ENCODE results near the gene CDKL4.
"Not testable (repeated sequence)": the region's sequence is repeated elsewhere in the genome, so short reads cannot be mapped to it uniquely, and the experiment has no call there.

Gene CDKL4

GRCh38 chr2:39150890-39151497, 92.8 kb downstream of the CDKL4 start:
- intact Hi-C loops (cut with DNase I) = no loop called here

DNA sequence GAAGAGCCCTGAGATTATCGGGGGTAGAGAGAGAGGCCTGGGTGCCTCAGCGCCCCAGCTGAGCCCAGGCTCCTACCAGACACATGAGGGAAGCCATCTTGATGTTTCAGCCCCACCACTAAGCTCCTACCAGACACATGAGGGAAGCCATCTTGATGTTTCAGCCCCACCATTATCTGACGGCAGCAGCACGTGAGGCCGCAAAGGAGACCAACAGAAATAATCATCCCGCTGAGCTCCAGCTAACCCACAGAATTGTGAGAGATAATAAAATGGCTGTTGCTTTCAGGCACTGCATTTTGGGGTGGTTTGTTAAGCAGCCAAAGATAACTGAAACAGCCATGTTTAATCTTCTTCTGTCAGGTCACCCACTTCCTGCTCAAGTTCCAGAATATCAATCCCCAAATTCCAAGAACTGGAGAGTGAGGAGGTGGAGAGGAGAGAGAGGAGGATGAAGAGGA, 93.6 kb downstream of the CDKL4 start:
- no peak for DNase-seq
- intact Hi-C loops (cut with DNase I) = no loop called here

More at GRCh38 chr2:39150890-39151497, 92.8 kb downstream of the CDKL4 start:
- no peak for DNase-seq

- intact Hi-C loops (cut with DNase I) = no loop called here
- no peak for DNase-seq
Measured at GRCh38 chr2:39146630-39147029, 97.1 kb downstream of the CDKL4 start.

DNA sequence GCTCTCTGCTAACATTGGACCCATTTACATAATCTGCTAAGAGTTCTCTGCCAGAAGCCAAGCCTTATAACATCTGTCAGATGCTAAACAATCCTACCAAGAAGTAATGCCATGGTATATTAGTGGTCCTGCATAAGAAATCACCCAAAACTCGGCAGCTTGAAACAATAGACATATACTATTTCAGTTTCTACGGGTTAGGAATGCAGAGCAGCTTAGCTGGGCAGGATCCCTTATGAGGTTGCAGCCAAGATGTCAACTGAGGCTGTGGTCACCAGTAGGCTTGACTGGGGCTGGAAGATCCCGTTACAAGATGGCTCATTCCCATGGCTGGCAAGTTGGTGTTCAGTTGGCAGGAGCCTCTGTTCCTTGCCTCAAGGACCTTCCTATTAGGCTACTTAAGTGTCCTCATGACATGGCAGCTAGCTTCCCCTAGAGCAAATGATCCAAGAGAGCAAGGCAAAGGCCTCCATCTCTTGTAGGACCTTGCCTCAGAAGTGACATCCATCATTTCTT, 97.8 kb downstream of the CDKL4 start:
- intact Hi-C loops (cut with DNase I) = no loop called here
- no peak for DNase-seq

DNA sequence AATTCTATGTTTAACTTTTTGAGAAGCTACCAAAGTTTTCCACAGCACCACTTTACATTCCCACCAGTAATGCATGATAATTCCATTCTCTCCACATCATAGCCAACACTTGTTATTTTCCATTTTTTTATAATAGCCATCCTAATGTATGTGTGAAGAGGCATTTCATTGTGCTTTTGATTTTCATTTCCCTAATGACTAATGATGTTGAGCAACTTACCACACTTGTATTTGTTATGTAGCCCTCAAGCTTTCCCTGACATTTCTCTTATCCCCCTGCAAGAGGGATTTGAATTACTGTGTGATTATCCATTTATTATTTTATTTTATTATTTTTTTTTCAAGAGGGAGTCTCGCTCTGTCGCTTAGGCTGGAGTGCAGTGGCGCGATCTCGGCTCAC, 99.4 kb downstream of the CDKL4 start:
- no peak for DNase-seq
- intact Hi-C loops (cut with DNase I) = no loop called here

DNA sequence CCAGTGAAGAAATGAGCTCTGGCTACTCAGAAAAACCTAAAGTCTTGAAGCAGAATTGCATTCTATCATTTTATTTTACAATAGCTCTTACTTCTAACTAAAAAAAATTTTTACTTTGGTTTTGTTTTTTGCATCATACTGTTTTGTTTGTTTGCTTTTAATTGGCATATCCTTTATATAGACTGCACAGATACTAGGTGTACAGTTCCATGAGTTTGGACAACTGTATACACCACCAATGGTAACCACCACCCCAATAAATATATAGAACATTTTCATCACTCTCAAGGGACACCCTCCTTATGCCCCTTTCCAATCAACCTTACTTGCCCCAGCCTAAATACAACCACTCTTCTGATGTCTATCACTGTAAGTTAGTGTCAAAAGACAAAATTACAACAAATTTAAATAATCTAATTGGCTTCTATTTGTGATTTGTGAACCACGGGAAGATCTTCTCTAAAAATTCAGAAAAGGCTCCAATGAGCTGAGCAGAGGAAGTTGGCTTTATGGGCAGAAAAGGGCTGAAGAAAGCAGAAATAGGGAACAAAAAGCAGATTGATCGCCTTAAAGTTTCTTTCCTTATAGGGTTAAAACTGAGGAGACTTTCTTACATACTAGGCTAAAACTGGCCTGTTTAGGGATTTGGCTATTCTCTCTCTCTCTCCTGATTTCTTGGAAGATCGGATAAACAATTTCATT, 100.7 kb downstream of the CDKL4 start:
- no peak for DNase-seq
- intact Hi-C loops (cut with DNase I) = no loop called here

- DNase-seq = no peak
- intact Hi-C loops (cut with DNase I) = no loop called here
Measured at GRCh38 chr2:39141334-39142271, 102.2 kb downstream of the CDKL4 start.

DNA sequence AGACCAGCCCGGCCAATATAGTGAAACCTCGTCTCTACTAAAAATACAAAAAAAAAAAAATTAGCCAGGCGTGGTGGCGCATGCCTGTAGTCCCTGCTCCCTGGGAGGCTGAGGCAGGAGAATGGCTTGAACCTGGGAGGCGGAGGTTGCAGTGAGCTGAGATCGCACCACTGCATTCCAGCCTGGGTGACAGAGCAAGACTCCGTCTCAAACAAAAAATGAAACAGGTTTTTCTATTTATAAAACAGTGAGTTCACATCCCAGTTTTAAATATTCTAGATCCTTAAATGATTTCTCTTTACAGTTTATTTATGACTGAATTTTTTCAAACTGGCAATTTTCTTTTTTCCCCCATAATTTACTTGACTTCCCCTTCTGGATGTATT, 102.8 kb downstream of the CDKL4 start:
- intact Hi-C loops (cut with DNase I); DNase-seq: not testable (repeated sequence)

- DNase-seq = no peak
- intact Hi-C loops (cut with DNase I) = no loop called here
Measured at GRCh38 chr2:39140322-39140847, 103.4 kb downstream of the CDKL4 start.

GRCh38 chr2:39139511-39140237, 104.1 kb downstream of the CDKL4 start:
- no peak for DNase-seq
- intact Hi-C loops (cut with DNase I) = no loop called here

DNA sequence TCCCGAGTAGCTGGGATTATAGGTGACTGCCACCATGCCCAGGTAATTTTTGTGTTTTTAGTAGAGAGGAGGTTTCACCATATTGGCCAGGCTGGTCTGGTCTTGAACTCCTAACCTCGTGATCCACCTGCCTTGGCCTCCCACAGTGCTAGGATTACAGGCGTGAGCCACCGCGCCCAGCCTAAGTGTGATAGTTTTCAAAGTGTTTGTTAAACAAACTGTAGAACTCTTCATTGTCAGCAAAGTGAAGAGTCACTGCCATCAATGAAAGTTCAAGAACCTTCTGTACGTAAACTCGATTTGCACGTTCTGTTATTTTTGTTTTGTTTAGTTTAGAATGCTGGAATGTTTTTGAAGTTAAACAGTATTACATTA, 104.9 kb downstream of the CDKL4 start:
- intact Hi-C loops (cut with DNase I) = no loop called here
- no peak for DNase-seq

DNA sequence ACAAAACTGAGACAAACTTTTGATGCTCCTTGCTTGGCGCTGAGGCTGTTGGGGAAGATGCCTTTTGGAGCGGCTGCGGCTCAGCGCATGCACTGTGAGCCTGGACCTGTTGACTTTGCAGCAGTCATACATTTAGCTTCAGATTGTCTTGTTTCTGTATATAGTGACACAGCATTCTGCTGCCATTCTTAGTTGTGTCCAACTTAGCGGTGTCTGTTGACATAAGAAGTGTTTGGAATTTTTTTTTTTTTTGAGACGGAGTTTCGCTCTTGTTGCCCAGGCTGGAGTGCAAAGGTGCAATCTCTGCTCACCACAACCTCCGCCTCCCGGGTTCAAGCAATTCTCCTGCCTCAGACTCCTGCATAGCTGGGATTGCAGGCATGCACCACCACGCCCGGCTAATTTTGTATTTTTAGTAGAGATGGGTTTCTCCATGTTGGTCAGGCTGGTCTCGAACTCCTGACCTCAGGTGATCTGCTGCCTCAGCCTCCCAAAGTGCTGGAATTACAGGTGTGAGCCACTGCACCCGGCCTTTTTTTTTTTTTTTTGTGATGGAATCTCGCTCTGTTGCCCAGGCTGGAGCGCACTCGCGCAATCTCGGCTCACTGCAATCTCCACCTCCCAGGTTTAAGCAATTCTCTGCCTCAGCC, 105.5 kb downstream of the CDKL4 start:
- DNase-seq; intact Hi-C loops (cut with DNase I): not testable (repeated sequence)

DNA sequence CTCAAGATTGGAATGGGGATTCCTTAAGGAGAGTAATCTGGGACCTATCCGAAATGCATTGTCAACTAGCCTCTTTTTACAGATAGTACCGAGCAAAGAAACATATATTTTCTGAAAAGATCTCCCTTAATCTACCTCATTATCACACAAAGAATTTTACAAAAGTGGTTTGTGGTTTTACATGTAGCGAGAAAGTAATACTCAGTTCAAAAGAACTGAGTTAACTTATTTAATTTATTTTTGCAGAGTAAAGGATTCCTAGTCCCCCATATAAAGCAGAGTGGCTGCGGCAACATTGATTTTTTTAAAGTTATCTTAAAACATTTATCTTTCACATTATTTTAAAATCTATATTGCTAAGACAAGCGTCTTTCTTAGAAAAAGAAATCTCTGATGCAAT, 107.0 kb downstream of the CDKL4 start:
- intact Hi-C loops (cut with DNase I) = no loop called here
- no peak for DNase-seq

DNA sequence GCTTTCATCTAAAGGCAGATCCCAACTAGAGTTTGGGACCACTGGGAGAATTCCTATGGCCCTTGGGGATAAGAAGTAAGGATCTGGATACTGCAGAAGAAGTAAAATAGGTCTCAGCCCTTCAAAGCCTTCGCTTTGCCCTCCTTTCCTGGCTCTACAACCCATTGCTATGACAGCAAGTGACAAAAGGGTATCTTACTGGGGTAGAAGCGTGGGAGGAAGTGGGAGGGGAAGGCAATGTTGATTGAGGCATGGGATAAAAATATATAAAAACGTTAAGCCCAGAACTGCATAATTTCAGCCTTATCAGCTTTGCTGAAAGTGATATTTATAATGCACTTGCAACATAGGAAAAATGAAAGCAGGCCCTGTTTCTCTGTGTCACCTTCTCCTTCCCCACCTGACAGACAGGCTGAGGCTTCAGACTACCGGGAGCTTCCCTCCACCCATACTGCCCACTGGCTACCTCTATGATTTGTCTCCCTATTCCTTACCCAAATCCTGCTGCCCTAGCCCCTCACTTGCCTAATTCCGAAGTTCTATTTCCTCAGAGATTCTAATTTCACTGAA, 108.0 kb downstream of the CDKL4 start:
- intact Hi-C loops (cut with DNase I) = no loop called here

GRCh38 chr2:39133215-39133851, 110.4 kb downstream of the CDKL4 start:
- no peak for DNase-seq
- intact Hi-C loops (cut with DNase I) = no loop called here

More for the DNA sequence above, 108.0 kb downstream of the CDKL4 start:
- peak in 19 of 42 donors; percentile 9 to 76 (median 38) for DNase-seq

DNA sequence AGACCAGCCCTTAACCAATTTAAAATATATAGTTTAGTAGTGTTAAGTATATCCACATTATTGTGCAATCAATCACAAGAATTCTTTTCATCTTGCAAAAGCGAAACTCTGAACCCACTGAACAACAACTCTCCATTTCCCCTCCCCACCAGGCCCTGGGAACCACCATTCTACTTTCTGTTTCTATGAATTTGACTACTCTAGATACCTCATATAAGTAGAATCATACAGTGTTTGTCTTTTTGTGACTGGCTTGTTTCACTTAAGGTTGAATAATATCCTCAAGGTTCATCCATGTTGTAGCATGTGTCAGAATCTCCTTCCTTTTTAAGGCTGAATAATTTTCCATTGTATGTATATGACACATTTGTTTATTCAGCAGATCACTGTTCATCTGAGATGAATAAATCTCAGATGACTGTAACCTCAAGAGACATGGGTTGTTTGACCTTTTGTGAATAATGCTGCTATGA, 114.8 kb downstream of the CDKL4 start:
- intact Hi-C loops (cut with DNase I) = loop anchor here (10.0 kb wide), 1 partner anchor 524 kb away; the partner anchor contains the start of gene HNRNPLL
- DNase-seq = no peak

- intact Hi-C loops (cut with DNase I) = loop anchor here (10.0 kb wide), 1 partner anchor 523 kb away; the partner anchor contains the start of gene HNRNPLL
- DNase-seq = no peak
Measured at GRCh38 chr2:39127973-39128372, 115.8 kb downstream of the CDKL4 start.

Data from head of caudate nucleus (tissue), 42 donors.